GM18519 (cell line): ENCODE results near the gene GRIK1.
"Not testable (repeated sequence)": the region's sequence is repeated elsewhere in the genome, so short reads cannot be mapped to it uniquely, and the experiment has no call there.

Experiments used
- ATAC-seq: cut with Tn5 transposase; IDR thresholded peaks from one replicate; pipeline ENCODE4 v1.9.1; 2021; ENCODE audit warnings: mild to moderate bottlenecking, moderate library complexity; ENCODE audit not compliant: unreplicated experiment, low FRiP score

GRIK1 gene

GRCh38 chr21:29627905-29628304 is 311.9 kb downstream of the GRIK1 start:
- no peak for ATAC-seq

- no peak for ATAC-seq
Observed at GRCh38 chr21:29626801-29627470, 312.9 kb downstream of the GRIK1 start.

- ATAC-seq, result no peak
Observed at GRCh38 chr21:29625990-29626389, 313.8 kb downstream of the GRIK1 start.

GRCh38 chr21:29624776-29625175 is 315.0 kb downstream of the GRIK1 start:
- ATAC-seq, result no peak

- no peak for ATAC-seq
Observed at GRCh38 chr21:29621525-29621924, 318.3 kb downstream of the GRIK1 start.

GRCh38 chr21:29616209-29616751 is 323.5 kb downstream of the GRIK1 start:
- ATAC-seq, result no peak

GRCh38 chr21:29613877-29614276 is 325.9 kb downstream of the GRIK1 start:
- no peak for ATAC-seq

GRCh38 chr21:29613021-29613420 is 326.8 kb downstream of the GRIK1 start:
- no peak for ATAC-seq

- ATAC-seq, result no peak
Observed at GRCh38 chr21:29610779-29611360, 328.9 kb downstream of the GRIK1 start.

- no peak for ATAC-seq
Observed at GRCh38 chr21:29606613-29607012, 333.2 kb downstream of the GRIK1 start.

GRCh38 chr21:29605219-29605618 is 334.6 kb downstream of the GRIK1 start:
- not testable (repeated sequence) for ATAC-seq

GRCh38 chr21:29604076-29604475 is 335.7 kb downstream of the GRIK1 start:
- ATAC-seq, result no peak

GRCh38 chr21:29601047-29601446 is 338.7 kb downstream of the GRIK1 start:
- no peak for ATAC-seq

- no peak for ATAC-seq
Observed at GRCh38 chr21:29586696-29587095, 353.1 kb downstream of the GRIK1 start.

- no peak for ATAC-seq
Observed at GRCh38 chr21:29585462-29585861, 354.3 kb downstream of the GRIK1 start.

- no peak for ATAC-seq
Observed at GRCh38 chr21:29583424-29583924, 356.3 kb downstream of the GRIK1 start.

- ATAC-seq, result no peak
Observed at GRCh38 chr21:29582855-29583254, 356.9 kb downstream of the GRIK1 start.

- ATAC-seq, result no peak
Observed at GRCh38 chr21:29581393-29581792, 358.4 kb downstream of the GRIK1 start.

GRCh38 chr21:29580732-29581285 is 359.0 kb downstream of the GRIK1 start:
- no peak for ATAC-seq

- no peak for ATAC-seq
Observed at GRCh38 chr21:29578306-29578705, 361.5 kb downstream of the GRIK1 start.

GRCh38 chr21:29571949-29572348 is 367.8 kb downstream of the GRIK1 start:
- ATAC-seq, result no peak
